Measurements from ENCODE around the gene SPOCD1. TPM values are rescaled to one million over a fixed set of nuclear protein-coding genes. Genes with fewer than 3 reads are reported as not detected.

Gene SPOCD1
- total RNA-seq, 1 experiment from 2014 or later = 0.66 TPM

DNA sequence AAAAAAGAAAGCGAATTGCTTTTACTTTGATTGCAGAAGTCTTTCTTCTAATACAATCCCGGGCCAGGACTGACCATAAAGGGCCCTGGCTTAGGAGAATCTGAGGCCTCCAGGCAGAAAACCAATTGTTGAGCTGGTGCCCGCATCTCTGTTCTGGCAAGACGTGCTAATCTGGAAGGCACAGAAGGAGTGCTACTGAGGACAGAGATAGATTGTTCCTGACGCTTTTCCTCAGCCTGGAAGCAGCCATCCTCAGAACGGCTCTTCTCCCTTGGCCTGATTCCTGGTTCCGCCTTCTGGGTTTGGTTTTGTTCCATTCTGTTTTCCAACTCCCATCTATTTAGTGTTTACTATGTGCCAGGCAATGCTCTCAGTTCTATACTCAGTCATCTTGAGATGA is 44.8 kb upstream of the SPOCD1 start:
- TF ChIP-seq, protein P1, sequence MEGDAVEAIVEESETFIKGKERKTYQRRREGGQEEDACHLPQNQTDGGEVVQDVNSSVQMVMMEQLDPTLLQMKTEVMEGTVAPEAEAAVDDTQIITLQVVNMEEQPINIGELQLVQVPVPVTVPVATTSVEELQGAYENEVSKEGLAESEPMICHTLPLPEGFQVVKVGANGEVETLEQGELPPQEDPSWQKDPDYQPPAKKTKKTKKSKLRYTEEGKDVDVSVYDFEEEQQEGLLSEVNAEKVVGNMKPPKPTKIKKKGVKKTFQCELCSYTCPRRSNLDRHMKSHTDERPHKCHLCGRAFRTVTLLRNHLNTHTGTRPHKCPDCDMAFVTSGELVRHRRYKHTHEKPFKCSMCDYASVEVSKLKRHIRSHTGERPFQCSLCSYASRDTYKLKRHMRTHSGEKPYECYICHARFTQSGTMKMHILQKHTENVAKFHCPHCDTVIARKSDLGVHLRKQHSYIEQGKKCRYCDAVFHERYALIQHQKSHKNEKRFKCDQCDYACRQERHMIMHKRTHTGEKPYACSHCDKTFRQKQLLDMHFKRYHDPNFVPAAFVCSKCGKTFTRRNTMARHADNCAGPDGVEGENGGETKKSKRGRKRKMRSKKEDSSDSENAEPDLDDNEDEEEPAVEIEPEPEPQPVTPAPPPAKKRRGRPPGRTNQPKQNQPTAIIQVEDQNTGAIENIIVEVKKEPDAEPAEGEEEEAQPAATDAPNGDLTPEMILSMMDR (IDR thresholded peaks at IDR 0.05; ENCODE audit: insufficient read depth in 1 of 2, low read depth in 1 of 2, low read length in 1 of 2, severe bottlenecking in 1 of 2, unreplicated experiment in 1 of 2) = no peak
- ChIA-PET POLR2A (no interaction called here), CTCF (interaction anchor here (0.7 kb wide), 1 partner anchor 44 kb away, joined by 6 read pairs; no protein-coding TSS in a partner anchor)
- Histone ChIP-seq H3K4me3 (ENCODE audit: low read depth, low read length) (no peak overlapping the region), H3K27me3 (replicated peaks; ENCODE audit: control insufficient read depth, insufficient read depth, low read length) (no peaks in the 10 kb centered on the region), H3K4me1 (peaks cover 7% of the 10 kb centered on the region), H3K9me3 (no peaks in the 10 kb centered on the region), H3K36me3 (ENCODE audit: control insufficient read depth, insufficient read depth, low read length) (no peaks in the 10 kb centered on the region)
- intact Hi-C loops (cut with micrococcal nuclease; ENCODE audit: unreplicated experiment) = no loop called here
- H3K4me3 Mint-ChIP-seq (ENCODE audit: unreplicated experiment) = no peak overlapping the region
- no peak for DNase-seq
- H3K36me3 Mint-ChIP-seq (ENCODE audit: insufficient read depth, unreplicated experiment) = no peaks in the 10 kb centered on the region
- peaks cover 11% of the 10 kb centered on the region for H3K9me3 Mint-ChIP-seq (ENCODE audit: unreplicated experiment)
- no peaks in the 10 kb centered on the region for H3K27me3 Mint-ChIP-seq (ENCODE audit: insufficient read depth, unreplicated experiment)
- H3K4me1 Mint-ChIP-seq (ENCODE audit: low read depth, unreplicated experiment) = no peaks in the 10 kb centered on the region
- H3K27ac Mint-ChIP-seq (ENCODE audit: unreplicated experiment) = no peak overlapping the region
- BruUV-seq (replicated peaks) = no TSS peak

- Histone ChIP-seq H3K27me3 (replicated peaks; ENCODE audit: control insufficient read depth, insufficient read depth, low read length) (no peaks in the 10 kb centered on the region), H3K4me3 (ENCODE audit: low read depth, low read length) (no peak overlapping the region), H3K9me3 (no peaks in the 10 kb centered on the region), H3K4me1 (peaks cover 15% of the 10 kb centered on the region), H3K36me3 (ENCODE audit: control insufficient read depth, insufficient read depth, low read length) (no peaks in the 10 kb centered on the region)
- Mint-ChIP-seq H3K27ac (ENCODE audit: unreplicated experiment) (no peak overlapping the region), H3K36me3 (ENCODE audit: insufficient read depth, unreplicated experiment) (no peaks in the 10 kb centered on the region), H3K4me1 (ENCODE audit: low read depth, unreplicated experiment) (no peaks in the 10 kb centered on the region), H3K4me3 (ENCODE audit: unreplicated experiment) (no peak overlapping the region), H3K27me3 (ENCODE audit: insufficient read depth, unreplicated experiment) (no peaks in the 10 kb centered on the region), H3K9me3 (ENCODE audit: unreplicated experiment) (peaks cover 11% of the 10 kb centered on the region)
- no peak for DNase-seq
- ChIA-PET POLR2A (no interaction called here), CTCF (no interaction called here)
- TF ChIP-seq, protein P1 (IDR thresholded peaks at IDR 0.05; ENCODE audit: insufficient read depth in 1 of 2, low read depth in 1 of 2, low read length in 1 of 2, severe bottlenecking in 1 of 2, unreplicated experiment in 1 of 2) = no peak
- intact Hi-C loops (cut with micrococcal nuclease; ENCODE audit: unreplicated experiment) = no loop called here
- no TSS peak for BruUV-seq (replicated peaks)
Observed at GRCh38 chr1:31859719-31860118, 43.9 kb upstream of the SPOCD1 start.

DNA sequence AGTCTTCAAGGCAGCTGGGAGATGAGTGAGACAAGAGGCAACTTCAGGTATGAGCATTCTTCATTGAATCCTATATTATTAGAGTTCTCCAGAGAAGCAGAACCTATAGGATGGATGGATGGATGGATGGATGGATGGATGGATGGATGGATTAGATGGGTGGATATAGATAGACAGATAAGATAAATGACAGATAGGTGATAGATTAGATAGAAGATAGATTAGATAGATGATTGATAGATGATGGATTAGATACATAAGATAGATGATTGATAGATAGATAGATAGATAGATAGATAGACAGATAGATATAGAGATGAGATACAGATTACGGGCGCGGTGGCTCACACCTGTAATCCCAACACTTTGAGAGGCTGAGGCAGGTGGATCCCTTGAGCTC is 43.2 kb upstream of the SPOCD1 start:
- TF ChIP-seq, protein P1 (IDR thresholded peaks at IDR 0.05; ENCODE audit: insufficient read depth in 1 of 2, low read depth in 1 of 2, low read length in 1 of 2, severe bottlenecking in 1 of 2, unreplicated experiment in 1 of 2) = no peak
- intact Hi-C loops (cut with micrococcal nuclease; ENCODE audit: unreplicated experiment) = no loop called here
- peak overlapping the region; percentile 5 for H3K27ac Mint-ChIP-seq (ENCODE audit: unreplicated experiment)

More for the DNA sequence above, 43.2 kb upstream of the SPOCD1 start:
- H3K4me1 ChIP-seq = peaks cover 18% of the 10 kb centered on the region
- ChIA-PET POLR2A (no interaction called here), CTCF (interaction anchor here (0.6 kb wide), 1 partner anchor 714 kb away, joined by 4 read pairs; no protein-coding TSS in a partner anchor)
- H3K36me3 Mint-ChIP-seq (ENCODE audit: insufficient read depth, unreplicated experiment) = no peaks in the 10 kb centered on the region
- H3K4me3 ChIP-seq (ENCODE audit: low read depth, low read length) = no peak overlapping the region
- no peaks in the 10 kb centered on the region for H3K27me3 Mint-ChIP-seq (ENCODE audit: insufficient read depth, unreplicated experiment)
- peaks cover 11% of the 10 kb centered on the region for H3K9me3 Mint-ChIP-seq (ENCODE audit: unreplicated experiment)
- H3K9me3 ChIP-seq = no peaks in the 10 kb centered on the region
- no peak overlapping the region for H3K4me3 Mint-ChIP-seq (ENCODE audit: unreplicated experiment)
- BruUV-seq (replicated peaks) = no TSS peak
- DNase-seq = no peak
- H3K4me1 Mint-ChIP-seq (ENCODE audit: low read depth, unreplicated experiment) = no peaks in the 10 kb centered on the region
- no peaks in the 10 kb centered on the region for H3K27me3 ChIP-seq (replicated peaks; ENCODE audit: control insufficient read depth, insufficient read depth, low read length)
- H3K36me3 ChIP-seq (ENCODE audit: control insufficient read depth, insufficient read depth, low read length) = no peaks in the 10 kb centered on the region
